Stimulated activated CD4-positive, alpha-beta T cell treated with anti-CD3 and anti-CD28 coated beads, Interleukin-1b, Interleukin-23, amount 100 ng/mL, for 4 hours (primary cell): Measurements from ENCODE around the gene BCL2.

Experiments used
- DNase-seq, 2 donors: peaks; one replicate each; pipeline ENCODE4 v3.0.0-alpha.2; 2020; ENCODE audit warnings: low read depth in 2 of 2

The BCL2 gene

DNA sequence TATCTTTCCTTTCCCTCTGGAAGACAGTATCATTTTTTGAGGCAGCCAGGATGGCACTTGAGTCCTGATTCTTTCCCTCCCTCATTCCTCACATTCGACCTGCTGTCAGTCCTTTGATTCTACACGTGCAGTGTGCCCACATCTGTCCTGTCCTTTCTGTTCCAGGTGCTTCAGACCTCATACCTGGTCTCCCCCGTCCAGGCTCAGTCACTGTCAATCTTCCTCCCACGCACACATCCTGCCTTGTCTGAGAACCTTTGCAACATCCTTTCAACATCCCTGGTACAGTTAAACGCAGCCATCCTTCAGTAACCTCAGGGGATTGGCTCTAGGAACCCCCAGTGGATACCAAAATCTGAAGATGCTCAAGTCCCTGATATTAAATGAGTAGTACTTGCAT is 10.1 kb downstream of the BCL2 start:
- DNase-seq, result no peak

DNA sequence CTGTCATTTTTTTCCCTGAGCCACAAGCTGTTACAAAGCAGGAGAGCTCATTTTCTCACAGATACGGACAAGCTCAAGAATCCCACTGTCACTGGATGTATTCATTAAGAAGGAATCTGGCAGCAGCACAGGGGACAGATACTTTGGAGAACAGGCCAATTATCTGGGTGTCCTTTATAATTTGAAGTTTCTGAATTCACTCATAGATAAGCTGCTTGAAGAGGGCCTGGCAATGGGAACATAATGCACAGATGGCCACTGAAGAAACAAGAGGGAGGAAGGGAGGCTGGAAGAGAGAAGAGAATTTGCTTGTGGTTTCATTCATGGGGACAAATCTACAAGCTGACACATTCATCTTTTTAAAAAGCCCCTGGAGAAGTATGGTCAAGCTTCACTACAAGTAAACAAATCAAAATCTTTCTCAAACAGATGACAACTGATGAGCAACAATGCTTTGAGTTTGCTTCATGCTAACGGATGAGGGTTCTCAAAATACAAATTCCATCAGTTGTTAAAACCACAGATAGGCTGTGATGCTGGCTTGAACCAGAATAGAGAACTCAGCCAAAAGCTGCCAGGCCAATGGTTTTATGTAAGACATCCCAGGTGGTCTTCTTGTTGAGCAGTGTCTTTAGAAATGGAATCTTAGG is 11.9 kb downstream of the BCL2 start:
- no peak for DNase-seq

DNA sequence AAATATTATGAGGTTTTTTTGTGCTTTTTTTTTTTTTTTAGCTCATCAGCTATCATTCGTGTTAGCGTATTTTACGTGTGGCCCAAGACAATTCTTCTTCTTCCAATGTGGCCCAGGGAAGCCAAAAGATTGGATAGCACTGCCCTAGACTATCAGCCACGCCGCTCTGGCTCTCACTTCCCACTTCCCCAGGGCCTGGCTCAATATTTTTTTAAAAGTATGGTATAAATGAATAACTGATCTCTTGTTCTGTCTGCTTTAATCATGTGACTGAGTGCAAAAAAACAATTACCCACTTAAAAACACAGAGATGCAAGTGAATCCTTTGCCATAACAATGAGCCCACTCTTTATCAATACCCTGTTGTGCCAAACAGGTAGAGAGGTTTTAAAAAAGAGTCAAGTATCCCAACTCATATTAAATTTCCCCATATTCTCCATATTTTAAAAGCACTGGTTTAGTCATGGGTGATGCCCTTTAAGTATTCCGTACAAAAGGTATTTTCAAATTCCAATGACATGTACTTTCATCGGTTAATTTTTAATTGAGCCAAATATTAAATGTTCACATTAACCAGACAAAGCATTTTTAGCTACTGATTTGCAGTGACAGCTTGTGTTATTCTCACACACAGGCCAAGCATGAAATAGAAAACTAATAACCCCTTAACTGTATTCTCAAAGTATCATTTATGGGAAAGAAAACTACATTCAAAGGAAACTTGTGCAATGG is 12.6 kb downstream of the BCL2 start:
- DNase-seq, result no peak

DNA sequence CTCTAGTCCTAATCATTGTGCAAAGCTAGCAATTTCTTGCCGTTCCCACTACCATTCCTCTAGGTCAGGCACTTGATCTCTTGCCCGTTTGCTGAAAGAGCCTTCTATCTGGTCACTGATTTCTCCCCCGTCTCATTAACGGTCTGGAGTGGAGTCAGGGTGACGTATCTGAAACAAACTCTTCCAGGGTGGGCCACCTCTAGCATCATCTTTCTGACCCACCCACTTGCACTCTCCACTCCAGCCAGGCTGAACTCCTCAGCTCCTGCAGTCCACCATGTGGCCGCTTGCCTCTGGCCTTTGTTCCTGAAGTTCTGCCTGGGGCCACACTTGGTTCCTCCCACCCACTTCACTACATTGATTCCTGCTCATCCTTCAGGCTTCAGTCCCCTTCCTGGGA is 13.3 kb downstream of the BCL2 start:
- no peak for DNase-seq

DNA sequence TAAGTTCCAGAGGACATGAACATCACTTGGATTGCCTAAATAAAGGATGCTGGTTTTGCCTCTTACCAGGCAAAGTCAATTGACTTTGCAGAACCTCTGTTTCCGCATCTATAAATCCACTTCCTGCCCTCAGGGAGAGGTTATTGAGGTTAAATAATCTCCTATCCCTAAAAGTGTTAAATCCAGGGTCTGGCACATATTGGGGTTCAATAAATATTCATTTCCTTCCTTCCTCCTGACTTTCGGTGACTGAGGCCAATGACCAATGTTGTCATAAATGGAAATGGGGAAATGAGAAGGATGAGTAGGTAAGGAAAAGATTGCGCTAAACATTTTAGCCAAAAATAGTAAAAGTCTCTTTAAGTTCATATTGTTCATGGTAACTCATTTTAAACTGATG is 16.0 kb downstream of the BCL2 start:
- no peak for DNase-seq

DNA sequence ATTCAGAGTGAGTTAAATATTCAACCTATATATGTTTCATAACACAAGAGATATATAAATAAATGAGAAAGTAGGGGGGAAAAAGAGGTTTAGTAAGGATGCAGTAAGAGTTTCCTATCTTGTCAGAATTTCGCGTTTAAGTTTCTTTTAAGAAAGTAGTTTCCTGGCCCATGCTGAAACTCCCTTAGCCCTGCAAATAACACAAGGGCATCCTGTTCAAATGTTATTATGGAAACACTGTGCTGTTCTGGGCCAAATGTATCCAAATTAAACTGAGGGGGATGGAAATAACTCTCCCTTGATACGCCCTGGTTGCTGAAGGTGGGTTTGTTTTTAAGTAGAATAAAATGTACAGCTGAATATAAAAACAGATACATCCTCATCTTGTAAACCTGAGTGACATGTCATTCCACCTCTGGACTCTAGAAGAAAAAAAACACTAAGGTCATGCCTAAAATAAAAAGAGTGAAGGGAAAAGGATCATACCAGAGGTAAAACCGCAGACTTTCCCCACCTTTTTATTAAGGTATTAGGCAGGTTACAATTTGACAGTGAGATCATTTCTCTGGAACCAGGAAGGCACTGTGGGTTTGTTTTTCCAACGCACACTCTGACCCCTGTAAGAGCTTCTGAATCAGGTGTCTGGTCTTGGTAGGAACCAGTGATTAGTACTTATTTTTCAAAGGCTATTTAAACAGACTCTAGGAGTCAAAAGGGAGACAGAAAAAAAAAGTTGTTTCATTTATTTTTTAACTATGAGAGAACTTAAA is 16.7 kb downstream of the BCL2 start:
- DNase-seq, result no peak

DNA sequence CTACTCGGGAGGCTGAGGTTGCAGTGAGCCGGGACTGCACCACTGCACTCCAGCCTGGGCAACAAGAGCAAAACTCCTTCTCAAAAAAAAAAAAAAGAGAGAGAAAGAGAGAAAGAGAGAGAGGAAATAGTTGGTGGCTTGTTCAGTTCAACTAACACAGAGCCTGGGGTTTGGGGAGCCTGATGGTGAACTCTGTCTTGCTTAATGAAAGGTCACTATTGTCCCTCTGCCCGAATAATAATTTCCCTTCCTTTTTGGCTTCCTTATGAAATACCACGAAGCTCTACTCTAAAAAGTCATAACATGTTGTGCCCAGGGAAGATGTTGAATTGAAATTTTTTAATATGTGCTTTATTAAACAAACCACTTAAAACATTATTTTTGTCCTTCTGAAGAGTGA is 17.3 kb downstream of the BCL2 start:
- DNase-seq, result no peak

DNA sequence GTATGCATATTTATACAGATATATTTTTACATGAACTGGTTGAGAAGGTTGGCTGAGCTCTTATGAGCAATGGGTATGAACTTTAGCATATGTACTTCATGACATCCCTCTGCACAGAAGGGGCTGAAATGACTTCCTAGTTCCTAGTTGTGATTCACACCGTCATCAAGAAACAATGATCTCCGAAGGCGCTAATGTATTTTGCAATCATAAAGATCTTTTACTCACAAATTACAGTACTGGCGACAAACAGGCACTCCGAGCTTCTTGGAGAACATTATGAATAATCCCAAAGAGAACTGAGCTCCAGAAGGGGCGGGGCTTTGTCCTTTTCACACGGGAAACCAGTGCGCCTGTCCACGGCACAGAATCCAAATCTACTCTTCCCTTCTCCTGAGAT is 18.1 kb downstream of the BCL2 start:
- no peak for DNase-seq

DNA sequence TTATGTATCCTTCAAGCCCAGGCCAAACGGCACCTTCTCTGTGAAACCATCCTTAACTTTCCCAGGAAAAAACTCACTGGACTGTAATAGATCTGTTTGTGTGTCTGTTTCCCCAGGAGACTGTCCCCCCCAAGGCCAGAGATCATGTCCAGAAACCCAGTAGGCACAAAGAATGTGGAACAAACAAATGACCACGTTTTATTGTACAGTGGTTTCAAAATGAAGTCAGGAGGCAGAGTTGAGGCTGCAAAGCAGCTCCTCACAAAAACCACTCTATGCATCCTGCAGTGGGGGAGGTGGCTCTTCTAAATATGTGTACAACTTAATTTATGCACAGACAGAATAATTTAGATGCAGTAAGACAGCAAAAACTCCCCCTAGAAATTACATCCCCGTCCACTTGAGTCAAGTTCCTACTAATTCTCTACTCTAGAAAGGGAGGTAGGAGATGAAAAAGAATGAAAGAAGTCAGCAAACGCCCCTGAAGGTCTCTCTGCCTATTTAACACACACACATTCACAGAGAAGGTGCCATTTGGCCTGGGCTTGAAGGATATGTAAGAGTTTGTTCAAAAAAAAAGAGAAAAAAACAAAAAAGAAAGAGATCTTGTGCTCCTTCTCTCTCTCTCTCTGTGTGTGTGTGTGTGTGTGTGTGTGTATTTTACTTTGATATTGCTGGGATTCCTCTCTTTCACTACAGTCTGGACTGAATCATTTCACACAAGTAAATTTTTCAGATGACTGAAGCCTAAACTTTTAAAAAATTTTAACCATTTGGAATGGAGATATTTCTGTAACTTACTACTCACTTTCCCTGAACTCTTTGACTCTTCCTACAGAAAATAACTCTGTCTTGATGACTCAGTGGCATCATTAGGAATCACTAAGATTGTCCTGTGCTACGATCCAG is 19.5 kb downstream of the BCL2 start:
- no peak for DNase-seq

DNA sequence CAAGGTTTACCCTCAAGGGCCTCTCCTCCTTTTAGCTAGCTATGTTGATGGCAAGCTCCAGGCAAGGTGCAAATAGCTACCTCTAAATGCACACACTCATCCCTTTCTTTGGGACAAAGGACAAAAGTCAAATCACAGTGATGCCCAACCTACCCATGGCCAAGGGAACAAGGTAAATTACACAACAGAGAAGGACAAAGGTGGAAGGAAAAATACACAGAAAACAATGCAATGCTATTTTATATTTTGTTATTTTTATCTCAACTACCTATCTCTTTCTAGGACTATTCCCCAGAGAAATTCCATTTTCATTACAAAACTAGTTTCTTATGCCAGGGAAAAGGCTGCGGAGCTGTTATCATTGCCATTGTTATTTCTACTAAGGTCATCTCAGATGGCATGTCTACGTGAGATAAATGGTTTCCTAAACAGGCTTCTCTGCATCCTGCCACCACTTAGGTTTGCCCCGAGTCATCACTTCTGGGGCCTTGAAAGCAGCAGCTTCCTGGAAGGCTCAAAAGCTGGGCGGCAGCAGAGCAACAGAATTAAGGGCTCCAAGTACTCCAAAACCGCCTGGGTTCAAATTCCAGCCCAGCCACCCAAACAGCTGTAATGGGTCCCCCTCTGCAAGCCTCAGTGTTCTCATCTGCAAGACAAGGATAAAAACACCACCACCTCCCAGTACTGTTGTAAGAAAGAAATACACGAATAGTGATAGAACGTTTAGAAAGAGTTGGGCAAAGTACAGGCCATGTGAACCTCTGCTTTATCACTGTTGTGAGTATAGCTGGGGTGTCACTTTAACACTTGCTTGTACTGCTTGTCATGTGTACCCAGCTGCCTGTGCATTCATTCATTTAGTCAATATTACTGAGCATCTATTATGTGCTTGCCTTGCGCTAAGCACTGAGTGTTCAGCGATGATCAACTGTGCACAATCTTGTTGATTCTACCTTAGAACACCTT is 20.9 kb downstream of the BCL2 start:
- no peak for DNase-seq

DNA sequence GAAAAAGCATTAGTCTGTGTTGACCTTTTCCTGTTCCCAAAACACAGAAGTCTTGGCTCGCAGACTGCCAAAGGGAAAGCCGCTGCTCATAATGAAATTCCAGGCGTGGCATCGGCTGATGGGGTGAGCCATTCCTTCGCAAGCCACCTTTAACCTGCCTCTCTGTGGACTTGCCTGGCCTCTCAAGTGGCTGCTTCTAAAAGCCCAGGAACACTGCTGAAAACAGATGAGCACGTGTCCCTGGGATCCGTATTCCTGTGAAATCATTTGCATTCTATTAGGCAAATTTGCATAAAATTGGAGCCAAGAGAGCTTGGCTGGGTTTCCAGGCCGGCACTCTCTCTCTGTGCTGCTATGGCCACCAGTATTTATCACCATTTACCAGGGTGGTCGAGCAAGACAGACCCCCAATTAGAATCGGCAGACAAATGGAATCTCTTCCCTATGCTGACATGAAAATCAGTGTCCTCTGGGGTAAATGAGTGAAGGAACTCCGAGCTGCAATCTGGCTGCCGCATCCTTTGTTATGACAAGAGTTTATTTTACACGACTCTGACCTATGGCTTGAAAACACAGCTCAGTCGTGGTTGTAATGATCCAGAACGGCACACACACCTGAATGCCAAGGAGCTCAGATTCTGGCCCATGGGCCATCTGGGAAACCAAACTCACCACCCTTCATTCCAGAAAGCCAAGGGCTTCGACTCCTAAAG is 21.7 kb downstream of the BCL2 start:
- DNase-seq, result no peak

DNA sequence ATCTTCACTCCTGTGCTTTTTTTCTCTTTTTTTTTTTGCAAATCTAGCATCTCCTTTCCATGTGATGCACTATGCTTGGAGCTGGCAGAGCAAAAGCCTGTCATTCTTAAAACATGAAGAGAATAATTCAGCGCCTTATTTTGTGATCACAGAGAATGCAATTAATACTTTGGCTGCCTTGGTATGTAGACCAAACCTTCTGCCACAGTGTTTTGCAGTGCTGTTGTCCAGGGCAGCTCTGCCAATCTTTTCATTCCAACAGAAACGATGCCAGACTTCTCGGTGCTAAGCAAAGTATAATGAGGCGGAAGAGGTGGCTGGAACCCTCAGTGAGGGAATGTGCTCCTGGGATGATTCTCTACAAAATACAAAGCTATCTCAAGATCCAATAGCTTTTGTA is 25.6 kb downstream of the BCL2 start:
- no peak for DNase-seq

DNA sequence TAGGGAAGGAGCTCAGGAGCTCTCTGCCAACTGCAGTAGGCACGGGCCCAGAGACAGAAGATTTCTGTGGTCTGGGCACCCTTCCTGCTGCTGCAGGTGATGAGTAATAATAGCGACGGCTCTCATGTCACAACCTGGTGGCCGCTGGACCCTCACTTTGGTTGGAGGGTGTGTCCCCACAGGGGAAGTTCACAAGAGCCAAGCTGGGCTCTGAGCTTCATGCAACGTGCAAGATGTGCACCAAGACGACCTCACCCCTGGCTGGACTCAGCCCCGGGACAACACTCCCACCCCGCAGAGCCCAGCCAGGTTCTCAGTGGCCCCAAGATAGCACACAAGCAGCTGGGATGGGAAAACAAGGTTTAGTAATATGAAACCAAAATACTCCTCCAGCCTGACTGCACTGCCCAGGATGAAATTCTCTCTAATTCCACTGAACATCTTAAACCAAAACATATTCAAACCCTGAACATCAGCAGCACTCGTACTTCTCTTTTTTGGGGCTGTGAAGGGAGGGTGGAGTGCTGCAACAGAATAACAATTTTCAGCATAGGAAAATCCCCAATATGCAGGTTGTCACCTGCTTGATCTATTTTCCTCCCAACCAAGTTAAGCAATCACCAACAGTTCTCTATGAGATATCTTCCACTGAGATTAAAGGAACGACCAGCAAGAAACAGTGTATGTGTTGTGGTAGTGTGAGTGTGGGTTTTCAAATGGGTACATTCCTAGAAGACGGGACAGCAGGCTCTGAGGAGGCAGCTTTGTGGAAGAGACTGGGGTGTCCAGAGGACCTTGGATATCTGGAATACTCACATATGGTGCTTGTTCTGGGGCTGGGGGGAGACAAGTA is 26.5 kb downstream of the BCL2 start:
- no peak for DNase-seq

DNA sequence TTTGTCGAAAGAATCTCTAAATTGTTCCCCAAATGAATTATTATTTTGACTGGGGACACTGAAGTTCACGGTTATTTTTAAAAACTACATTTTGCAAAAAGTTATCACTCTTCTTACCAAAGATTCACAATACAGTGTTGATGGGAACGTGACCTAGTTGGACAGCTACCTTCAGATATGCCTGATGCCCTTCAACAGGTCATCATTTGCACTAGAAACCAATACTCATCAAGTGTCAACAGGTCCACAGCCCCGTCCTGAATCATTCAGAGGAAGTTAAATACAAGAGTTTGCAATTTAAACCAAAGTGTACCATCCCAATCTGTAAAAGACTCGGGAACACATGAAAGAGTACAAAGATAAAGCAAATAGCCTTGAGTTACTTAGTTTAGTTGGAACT is 28.3 kb downstream of the BCL2 start:
- no peak for DNase-seq

DNA sequence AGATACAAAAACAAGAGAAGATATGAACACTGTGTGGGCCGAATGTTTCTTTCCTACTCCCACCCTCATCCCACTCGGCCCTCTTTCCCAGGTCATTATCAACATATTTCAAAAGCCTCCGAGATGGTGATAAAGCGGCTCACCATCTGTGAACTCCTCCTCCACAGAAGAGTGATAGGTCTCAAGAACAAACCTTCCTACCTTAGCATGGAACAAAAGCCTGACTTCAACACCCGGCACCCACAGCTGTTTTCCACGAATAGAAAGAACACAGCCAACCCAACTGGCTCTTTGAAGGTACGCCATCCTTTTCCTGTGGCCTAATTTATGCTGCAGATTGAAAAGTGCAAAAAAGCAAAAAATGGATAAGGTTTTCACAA is 28.8 kb downstream of the BCL2 start:
- peak in 1 of 2 donors; percentile 29 for DNase-seq

DNA sequence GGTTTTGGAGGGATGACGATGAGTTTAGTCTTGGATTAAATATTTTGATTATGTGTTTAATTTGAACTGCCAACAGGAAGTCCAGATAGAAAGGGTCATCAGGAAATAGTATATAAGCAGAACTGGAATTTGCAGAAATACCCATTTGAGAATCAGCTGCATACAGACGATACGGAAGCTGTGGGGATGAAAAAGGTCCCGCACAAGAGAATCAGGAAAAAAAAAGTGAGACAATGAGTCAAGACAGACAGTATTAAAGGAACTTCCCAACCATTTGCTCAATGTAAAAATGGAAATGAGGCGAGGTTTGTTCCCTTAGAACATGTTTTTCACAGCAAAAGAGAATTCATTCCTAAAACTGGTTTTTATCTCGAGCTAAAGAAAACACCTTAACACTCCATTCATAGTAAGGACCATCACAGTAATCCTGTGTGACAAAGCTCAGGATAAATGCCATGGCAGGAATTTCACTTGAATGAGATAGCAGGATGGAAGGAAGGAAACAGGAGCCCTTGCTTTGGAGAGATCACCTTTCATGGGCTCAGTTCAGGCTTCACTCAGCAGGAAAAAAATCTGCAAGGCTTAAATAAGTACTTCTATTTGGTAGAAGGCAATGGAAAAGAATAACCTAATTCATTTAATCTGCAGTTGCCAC is 29.3 kb downstream of the BCL2 start:
- no peak for DNase-seq

DNA sequence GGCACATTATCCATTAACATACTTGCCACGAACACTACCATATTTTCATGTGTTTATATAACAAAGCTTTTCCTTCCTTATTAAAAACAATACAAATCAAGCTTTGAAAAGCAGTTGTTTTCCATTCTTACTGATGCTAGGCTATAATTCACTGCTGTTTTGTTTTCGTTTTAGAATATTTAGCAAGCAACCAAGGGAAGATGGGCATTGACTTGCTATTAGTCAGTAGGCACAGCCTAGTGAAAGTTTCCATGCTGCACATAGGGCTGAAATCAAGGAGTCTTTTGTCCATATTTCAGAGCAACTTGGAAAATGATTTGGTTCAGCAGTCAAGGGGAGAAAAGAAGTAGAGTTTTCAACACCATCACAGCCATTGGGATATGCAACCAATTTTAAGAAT is 31.3 kb downstream of the BCL2 start:
- no peak for DNase-seq

DNA sequence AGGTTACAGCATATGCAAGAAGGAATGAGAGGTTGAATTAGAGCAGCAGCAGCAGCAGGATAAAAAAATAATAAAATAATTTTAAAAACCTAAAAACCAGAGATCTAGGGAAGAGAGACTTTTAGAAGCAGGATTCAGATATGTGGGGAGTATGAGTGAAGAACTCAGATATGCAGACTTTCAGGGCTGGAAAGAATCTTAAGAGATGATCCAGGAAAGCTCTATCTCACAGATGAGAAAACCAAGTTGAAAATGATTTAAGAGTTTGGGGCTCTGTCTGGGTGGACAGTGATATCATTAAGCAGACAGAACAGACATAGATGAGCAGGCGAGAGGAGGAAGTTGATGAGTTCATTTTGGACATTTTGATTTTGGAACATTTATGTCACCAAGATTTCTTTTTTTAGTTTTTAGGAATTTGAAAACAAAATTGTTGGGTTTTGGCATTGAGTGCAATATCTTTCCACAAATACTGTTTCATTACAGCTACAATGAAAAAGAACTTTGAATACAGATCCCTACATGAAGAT is 31.8 kb downstream of the BCL2 start:
- no peak for DNase-seq
